OCI-LY7 (cell line): ENCODE measurements around the gene IRS1.

Source experiments
- EZH2phosphoT487 ChIP-seq: fragments of 200-600 bp; sonication (generic); IDR thresholded peaks from 2 replicates; pipeline ENCODE4 v1.6.1; 2018; ENCODE audit warnings: low read depth, borderline replicate concordance, mild to moderate bottlenecking, mixed run types, antibody characterized with exemption, low read length, moderate library complexity, mixed read lengths
- TF ChIP-seq, protein P1 (sequence below): fragments of 200-600 bp; sonication (generic); conservative IDR thresholded peaks from 2 replicates; pipeline ENCODE4 v1.5.1; 2014; ENCODE audit warnings: mild to moderate bottlenecking, antibody characterized with exemption, low read length, moderate library complexity, mixed read lengths

DNA sequence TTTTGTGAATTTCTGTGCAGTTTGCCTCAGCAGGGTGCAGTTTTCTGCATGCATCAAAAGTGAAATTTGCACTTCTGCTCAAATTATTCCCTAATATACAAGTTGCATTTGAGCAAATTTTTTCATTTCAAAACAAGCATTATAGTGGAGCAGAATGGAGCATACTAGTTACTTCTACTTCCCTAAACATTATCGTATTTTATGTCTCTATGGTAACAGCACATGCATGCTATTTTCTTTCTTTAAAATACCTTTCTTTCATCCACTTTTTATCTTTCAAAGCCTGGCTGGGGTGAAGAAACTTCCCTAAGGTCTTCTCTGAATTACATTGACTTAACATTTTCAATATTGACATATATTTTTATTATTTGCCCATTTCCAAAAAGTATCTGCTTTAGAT, 47.5 kb upstream of the IRS1 start:
- TF ChIP-seq, protein P1, sequence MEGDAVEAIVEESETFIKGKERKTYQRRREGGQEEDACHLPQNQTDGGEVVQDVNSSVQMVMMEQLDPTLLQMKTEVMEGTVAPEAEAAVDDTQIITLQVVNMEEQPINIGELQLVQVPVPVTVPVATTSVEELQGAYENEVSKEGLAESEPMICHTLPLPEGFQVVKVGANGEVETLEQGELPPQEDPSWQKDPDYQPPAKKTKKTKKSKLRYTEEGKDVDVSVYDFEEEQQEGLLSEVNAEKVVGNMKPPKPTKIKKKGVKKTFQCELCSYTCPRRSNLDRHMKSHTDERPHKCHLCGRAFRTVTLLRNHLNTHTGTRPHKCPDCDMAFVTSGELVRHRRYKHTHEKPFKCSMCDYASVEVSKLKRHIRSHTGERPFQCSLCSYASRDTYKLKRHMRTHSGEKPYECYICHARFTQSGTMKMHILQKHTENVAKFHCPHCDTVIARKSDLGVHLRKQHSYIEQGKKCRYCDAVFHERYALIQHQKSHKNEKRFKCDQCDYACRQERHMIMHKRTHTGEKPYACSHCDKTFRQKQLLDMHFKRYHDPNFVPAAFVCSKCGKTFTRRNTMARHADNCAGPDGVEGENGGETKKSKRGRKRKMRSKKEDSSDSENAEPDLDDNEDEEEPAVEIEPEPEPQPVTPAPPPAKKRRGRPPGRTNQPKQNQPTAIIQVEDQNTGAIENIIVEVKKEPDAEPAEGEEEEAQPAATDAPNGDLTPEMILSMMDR: no peak
- TF ChIP-seq EZH2phosphoT487: no peak
